Measurements from ENCODE around the gene FIGNL1. TPM values are rescaled to one million over a fixed set of nuclear protein-coding genes. Genes with fewer than 3 reads are reported as not detected.

Gene FIGNL1
- polyA plus RNA-seq, 4 donors = 1.9 to 20.2 (median 4.4) TPM

DNA sequence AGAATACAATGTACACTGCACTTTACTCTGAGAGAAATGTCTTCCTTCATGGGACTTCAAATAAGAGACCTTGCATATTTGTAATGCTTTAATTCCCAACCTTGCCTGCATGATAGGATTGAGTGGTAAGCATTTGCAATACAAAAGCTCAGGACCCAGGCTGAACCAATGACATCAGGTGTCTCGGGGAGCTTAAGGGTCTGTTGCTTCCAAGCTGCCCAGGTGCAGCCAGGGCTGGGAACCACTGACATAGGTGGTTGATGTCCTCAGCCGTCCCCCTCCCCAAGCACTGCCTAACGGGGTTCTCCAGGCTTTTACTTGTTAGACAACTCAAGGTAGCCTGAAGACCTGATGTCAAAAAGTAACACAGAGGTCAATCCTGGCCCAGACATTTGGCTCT is 29.1 kb downstream of the FIGNL1 start:
- Histone ChIP-seq H3K36me3 (ENCODE audit: control insufficient read depth in 3 of 3, insufficient read depth in 2 of 3, low read depth in 1 of 3, low read length in 3 of 3) (no peaks in the 10 kb centered on the region), H3K4me1 (ENCODE audit: control insufficient read depth in 3 of 3, insufficient read depth in 2 of 3, low read depth in 1 of 3, low read length in 2 of 3) (peaks cover 0 to 6% (median 0%) of the 10 kb centered on the region in 3 donors), H3K4me3 (ENCODE audit: low read depth in 1 of 3, low read length in 3 of 3) (no peak overlapping the region), H3K27ac (ENCODE audit: low read depth in 1 of 3, low read length in 2 of 3) (no peak overlapping the region), H3K27me3 (ENCODE audit: control insufficient read depth in 3 of 3, insufficient read depth in 3 of 3, low read length in 3 of 3) (no peaks in the 10 kb centered on the region), H3K9me3 (ENCODE audit: control insufficient read depth in 2 of 2, insufficient read depth in 1 of 2, low read depth in 1 of 2, low read length in 1 of 2) (peaks cover 0 to under 1% of the 10 kb centered on the region in 2 donors)
- no peak for FAIRE-seq
- 52 to 81% (median 75%) methylated on average over 3 of the region's 3 CpGs for whole genome bisulfite sequencing, 3 donors
- DNase-seq = no peak

GRCh38 chr7:50418526-50419290 is 31.4 kb downstream of the FIGNL1 start:
- no peaks in the 10 kb centered on the region for H3K27me3 ChIP-seq (ENCODE audit: control insufficient read depth in 3 of 3, insufficient read depth in 3 of 3, low read length in 3 of 3)
- H3K4me3 ChIP-seq (ENCODE audit: low read depth in 1 of 3, low read length in 3 of 3) = no peak overlapping the region
- no peak overlapping the region for H3K27ac ChIP-seq (ENCODE audit: low read depth in 1 of 3, low read length in 2 of 3)
- 75 to 79% (median 77%) methylated on average over 14 of the region's 14 CpGs for WGBS, 3 donors
- no peaks in the 10 kb centered on the region for H3K9me3 ChIP-seq (ENCODE audit: control insufficient read depth in 2 of 2, insufficient read depth in 1 of 2, low read depth in 1 of 2, low read length in 1 of 2)
- FAIRE-seq = no peak
- peaks cover 0 to 5% (median 0%) of the 10 kb centered on the region in 3 donors for H3K4me1 ChIP-seq (ENCODE audit: control insufficient read depth in 3 of 3, insufficient read depth in 2 of 3, low read depth in 1 of 3, low read length in 2 of 3)
- no peaks in the 10 kb centered on the region for H3K36me3 ChIP-seq (ENCODE audit: control insufficient read depth in 3 of 3, insufficient read depth in 2 of 3, low read depth in 1 of 3, low read length in 3 of 3)
- no peak for DNase-seq

- Histone ChIP-seq H3K9me3 (ENCODE audit: control insufficient read depth in 2 of 2, insufficient read depth in 1 of 2, low read depth in 1 of 2, low read length in 1 of 2) (no peaks in the 10 kb centered on the region), H3K27me3 (ENCODE audit: control insufficient read depth in 3 of 3, insufficient read depth in 3 of 3, low read length in 3 of 3) (no peaks in the 10 kb centered on the region), H3K4me3 (ENCODE audit: low read depth in 1 of 3, low read length in 3 of 3) (no peak overlapping the region), H3K27ac (ENCODE audit: low read depth in 1 of 3, low read length in 2 of 3) (no peak overlapping the region), H3K4me1 (ENCODE audit: control insufficient read depth in 3 of 3, insufficient read depth in 2 of 3, low read depth in 1 of 3, low read length in 2 of 3) (peaks cover 0 to 5% (median 0%) of the 10 kb centered on the region in 3 donors), H3K36me3 (ENCODE audit: control insufficient read depth in 3 of 3, insufficient read depth in 2 of 3, low read depth in 1 of 3, low read length in 3 of 3) (no peaks in the 10 kb centered on the region)
- FAIRE-seq (no peak), DNase-seq (peak; percentile 79)
- WGBS, 3 donors = 2 to 6% (median 4%) methylated on average over 4 of the region's 4 CpGs
Measured at GRCh38 chr7:50418086-50418515, 32.0 kb downstream of the FIGNL1 start.

- Histone ChIP-seq H3K9me3 (ENCODE audit: control insufficient read depth in 2 of 2, insufficient read depth in 1 of 2, low read depth in 1 of 2, low read length in 1 of 2) (no peaks in the 10 kb centered on the region), H3K4me3 (ENCODE audit: low read depth in 1 of 3, low read length in 3 of 3) (no peak overlapping the region), H3K4me1 (ENCODE audit: control insufficient read depth in 3 of 3, insufficient read depth in 2 of 3, low read depth in 1 of 3, low read length in 2 of 3) (peaks cover 0 to 5% (median 0%) of the 10 kb centered on the region in 3 donors), H3K27ac (ENCODE audit: low read depth in 1 of 3, low read length in 2 of 3) (no peak overlapping the region), H3K27me3 (ENCODE audit: control insufficient read depth in 3 of 3, insufficient read depth in 3 of 3, low read length in 3 of 3) (no peaks in the 10 kb centered on the region), H3K36me3 (ENCODE audit: control insufficient read depth in 3 of 3, insufficient read depth in 2 of 3, low read depth in 1 of 3, low read length in 3 of 3) (no peaks in the 10 kb centered on the region)
- no peak for DNase-seq
- 67 to 79% (median 77%) methylated on average over 7 of the region's 7 CpGs for WGBS, 3 donors
- no peak for FAIRE-seq
Measured at GRCh38 chr7:50416527-50417182, 33.5 kb downstream of the FIGNL1 start.

DNA sequence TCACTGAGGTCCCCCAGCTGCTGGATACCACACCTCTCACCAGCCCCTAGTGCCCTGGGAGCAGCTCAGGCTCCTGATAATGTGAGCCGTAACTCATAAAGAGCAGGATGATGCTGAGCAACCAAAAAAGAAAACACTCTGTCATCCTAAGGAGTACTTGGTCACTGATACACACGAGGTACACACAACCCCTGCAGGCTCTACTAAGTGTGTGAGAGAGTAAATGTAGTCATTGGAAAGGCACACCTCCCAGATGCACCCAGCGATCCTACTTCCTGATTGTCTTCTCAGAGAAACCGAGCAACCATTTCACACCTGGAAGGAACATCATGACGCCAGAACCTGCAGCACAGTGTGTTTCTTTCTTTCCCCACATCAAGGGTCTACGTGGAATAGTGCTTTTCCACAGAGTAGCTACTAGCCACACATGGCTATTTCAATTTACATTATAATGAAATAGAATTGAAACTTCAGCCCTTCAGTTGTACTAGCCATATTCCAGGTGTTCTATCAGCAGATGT is 34.2 kb downstream of the FIGNL1 start:
- peaks cover 0 to 5% (median 0%) of the 10 kb centered on the region in 3 donors for H3K4me1 ChIP-seq (ENCODE audit: control insufficient read depth in 3 of 3, insufficient read depth in 2 of 3, low read depth in 1 of 3, low read length in 2 of 3)
- H3K27me3 ChIP-seq (ENCODE audit: control insufficient read depth in 3 of 3, insufficient read depth in 3 of 3, low read length in 3 of 3) = no peaks in the 10 kb centered on the region
- H3K36me3 ChIP-seq (ENCODE audit: control insufficient read depth in 3 of 3, insufficient read depth in 2 of 3, low read depth in 1 of 3, low read length in 3 of 3) = no peaks in the 10 kb centered on the region
- H3K9me3 ChIP-seq (ENCODE audit: control insufficient read depth in 2 of 2, insufficient read depth in 1 of 2, low read depth in 1 of 2, low read length in 1 of 2) = no peaks in the 10 kb centered on the region
- DNase-seq (no peak), FAIRE-seq (no peak)
- H3K27ac ChIP-seq (ENCODE audit: low read depth in 1 of 3, low read length in 2 of 3) = no peak overlapping the region
- H3K4me3 ChIP-seq (ENCODE audit: low read depth in 1 of 3, low read length in 3 of 3) = no peak overlapping the region
- WGBS, 3 donors = 66 to 73% (median 69%) methylated on average over 6 of the region's 6 CpGs

- H3K27ac ChIP-seq (ENCODE audit: low read depth in 1 of 3, low read length in 2 of 3) = no peak overlapping the region
- H3K36me3 ChIP-seq (ENCODE audit: control insufficient read depth in 3 of 3, insufficient read depth in 2 of 3, low read depth in 1 of 3, low read length in 3 of 3) = no peaks in the 10 kb centered on the region
- H3K4me1 ChIP-seq (ENCODE audit: control insufficient read depth in 3 of 3, insufficient read depth in 2 of 3, low read depth in 1 of 3, low read length in 2 of 3) = peaks cover 0 to 1% (median 0%) of the 10 kb centered on the region in 3 donors
- H3K9me3 ChIP-seq (ENCODE audit: control insufficient read depth in 2 of 2, insufficient read depth in 1 of 2, low read depth in 1 of 2, low read length in 1 of 2) = no peaks in the 10 kb centered on the region
- 87 to 95% (median 91%) methylated on average over 7 of the region's 7 CpGs for whole genome bisulfite sequencing, 3 donors
- H3K4me3 ChIP-seq (ENCODE audit: low read depth in 1 of 3, low read length in 3 of 3) = no peak overlapping the region
- no peak for FAIRE-seq
- DNase-seq = no peak
- H3K27me3 ChIP-seq (ENCODE audit: control insufficient read depth in 3 of 3, insufficient read depth in 3 of 3, low read length in 3 of 3) = no peaks in the 10 kb centered on the region
Measured at GRCh38 chr7:50413561-50413960, 36.6 kb downstream of the FIGNL1 start.

- no peaks in the 10 kb centered on the region for H3K36me3 ChIP-seq (ENCODE audit: control insufficient read depth in 3 of 3, insufficient read depth in 2 of 3, low read depth in 1 of 3, low read length in 3 of 3)
- H3K9me3 ChIP-seq (ENCODE audit: control insufficient read depth in 2 of 2, insufficient read depth in 1 of 2, low read depth in 1 of 2, low read length in 1 of 2) = no peaks in the 10 kb centered on the region
- H3K27me3 ChIP-seq (ENCODE audit: control insufficient read depth in 3 of 3, insufficient read depth in 3 of 3, low read length in 3 of 3) = no peaks in the 10 kb centered on the region
- H3K4me3 ChIP-seq (ENCODE audit: low read depth in 1 of 3, low read length in 3 of 3) = no peak overlapping the region
- FAIRE-seq (no peak), DNase-seq (no peak)
- WGBS, 3 donors = 55 to 63% (median 56%) methylated on average over 4 of the region's 4 CpGs
- no peaks in the 10 kb centered on the region for H3K4me1 ChIP-seq (ENCODE audit: control insufficient read depth in 3 of 3, insufficient read depth in 2 of 3, low read depth in 1 of 3, low read length in 2 of 3)
- H3K27ac ChIP-seq (ENCODE audit: low read depth in 1 of 3, low read length in 2 of 3) = no peak overlapping the region
Measured at GRCh38 chr7:50412973-50413372, 37.2 kb downstream of the FIGNL1 start.

- Histone ChIP-seq H3K36me3 (ENCODE audit: control insufficient read depth in 3 of 3, insufficient read depth in 2 of 3, low read depth in 1 of 3, low read length in 3 of 3) (no peaks in the 10 kb centered on the region), H3K27me3 (ENCODE audit: control insufficient read depth in 3 of 3, insufficient read depth in 3 of 3, low read length in 3 of 3) (peaks cover 0 to 5% (median 0%) of the 10 kb centered on the region in 3 donors), H3K9me3 (ENCODE audit: control insufficient read depth in 2 of 2, insufficient read depth in 1 of 2, low read depth in 1 of 2, low read length in 1 of 2) (no peaks in the 10 kb centered on the region), H3K27ac (ENCODE audit: low read depth in 1 of 3, low read length in 2 of 3) (peak overlapping the region in 1 of 3 donors; percentile 5), H3K4me3 (ENCODE audit: low read depth in 1 of 3, low read length in 3 of 3) (no peak overlapping the region), H3K4me1 (ENCODE audit: control insufficient read depth in 3 of 3, insufficient read depth in 2 of 3, low read depth in 1 of 3, low read length in 2 of 3) (no peaks in the 10 kb centered on the region)
- no peak for DNase-seq
- 72 to 91% (median 85%) methylated on average over 6 of the region's 6 CpGs for WGBS, 3 donors
- no peak for FAIRE-seq
Measured at GRCh38 chr7:50411332-50411731, 38.8 kb downstream of the FIGNL1 start.
